SK-N-MC (cell line): ENCODE results near the gene TRIAP1.

Experiments used
- EZH2 ChIP-seq: fragments of 200-600 bp; sonication (generic); IDR thresholded peaks from one replicate; pipeline ENCODE4 v1.6.1; 2017; ENCODE audit warnings: antibody characterized with exemption
- FOXP2 ChIP-seq: optimal IDR thresholded peaks from 2 replicates; pipeline ENCODE3; 2011; ENCODE audit warnings: mild to moderate bottlenecking, moderate library complexity; ENCODE audit not compliant: insufficient read depth; ENCODE audit errors: extremely low read length, control extremely low read depth
- POLR2AphosphoS5 ChIP-seq: IDR thresholded peaks from 2 replicates; pipeline ENCODE4 v1.6.1; 2012; ENCODE audit warnings: mild to moderate bottlenecking, low read depth, low read length, borderline replicate concordance

DNA sequence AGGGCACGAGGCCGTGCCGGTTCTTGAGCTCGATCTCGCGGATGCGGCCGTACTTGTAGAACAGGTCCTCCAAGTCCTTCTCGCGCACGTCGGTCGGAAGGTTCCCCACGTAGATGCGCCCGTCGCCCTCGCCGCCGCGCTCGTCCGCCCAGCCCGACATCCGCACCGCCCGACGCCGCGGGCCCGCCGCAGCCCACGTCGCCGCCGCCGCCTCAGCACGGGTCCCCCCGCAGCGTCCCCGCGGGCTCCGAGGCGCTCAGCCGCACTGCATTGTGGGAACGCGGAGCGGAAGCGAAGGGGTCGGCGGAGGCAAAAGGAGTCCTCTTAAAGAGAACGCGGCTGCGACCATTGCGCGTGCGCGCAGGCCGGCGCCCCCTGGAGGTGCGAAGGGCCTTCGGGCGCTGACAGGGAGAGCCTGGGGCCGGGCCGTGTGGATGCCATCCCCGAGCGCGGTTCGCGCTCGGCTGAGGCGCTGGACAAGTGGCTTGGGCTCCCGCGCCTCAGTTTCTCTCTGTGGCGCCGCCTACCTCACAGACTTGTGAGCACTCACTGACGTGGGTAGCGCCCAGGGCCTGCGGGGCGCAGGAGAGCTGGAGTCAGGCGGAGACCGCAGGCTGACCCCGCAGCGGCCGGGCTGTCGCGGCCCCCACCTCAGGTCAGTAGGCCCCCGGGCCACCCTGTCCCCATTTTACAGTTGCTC, 23.4 kb upstream of the TRIAP1 start, which contains the start of gene SRSF9:
- peak; percentile 84 for TF ChIP-seq POLR2AphosphoS5
- no peak for TF ChIP-seq EZH2
- TF ChIP-seq FOXP2: no peak
